K562 treated with DMSO at 1 percent for 4 hours (cell line): ENCODE data around the gene TMC3. TPM values are rescaled to one million over a fixed set of nuclear protein-coding genes. Genes with fewer than 3 reads are reported as not detected.

Experiments used
- total RNA-seq: library from RNA; unstranded; fragments of 300-600 nt; gene quantifications from 2 replicates; pipeline ENCODE4 v1.2.3, GENCODE V29; 2022; ENCODE audit not compliant: insufficient read depth

Gene TMC3
- not detected in 2 replicates for total RNA-seq

GRCh38 chr15:81373775-81374395 lies at the start of gene TMC3:
TSS of gene TMC3 (minus strand) at chr15:81374213. CDS start at chr15:81374077, 136 bp downstream.

GRCh38 chr15:81323944-81324881 lies 49.8 kb downstream of the TMC3 start, which contains the start of gene STARD5:
TSS of gene STARD5 (minus strand) at chr15:81324141. CDS start at chr15:81324099, 42 bp downstream.

Other genes with a start within 250 kb of the TMC3 start
- 4.6 and 11.5 TPM in 2 replicates for gene CFAP161, start 239.9 kb downstream of the TMC3 start, total RNA-seq
- gene IL16, start 177.3 kb downstream of the TMC3 start, total RNA-seq = 3.1 and 8.4 TPM in 2 replicates
- gene STARD5, start 50.1 kb downstream of the TMC3 start, total RNA-seq = 5.3 and 7.2 TPM in 2 replicates